ENCODE data around the gene GIT1. TPM values are rescaled to one million over a fixed set of nuclear protein-coding genes. Genes with fewer than 3 reads are reported as not detected.

Gene GIT1
- total and polyA plus RNA-seq, 2 of the 13 experiments (the other 11 are each of a cell fraction or from before 2014, with no cell fraction given) = 14.2 to 30.8 TPM

DNA sequence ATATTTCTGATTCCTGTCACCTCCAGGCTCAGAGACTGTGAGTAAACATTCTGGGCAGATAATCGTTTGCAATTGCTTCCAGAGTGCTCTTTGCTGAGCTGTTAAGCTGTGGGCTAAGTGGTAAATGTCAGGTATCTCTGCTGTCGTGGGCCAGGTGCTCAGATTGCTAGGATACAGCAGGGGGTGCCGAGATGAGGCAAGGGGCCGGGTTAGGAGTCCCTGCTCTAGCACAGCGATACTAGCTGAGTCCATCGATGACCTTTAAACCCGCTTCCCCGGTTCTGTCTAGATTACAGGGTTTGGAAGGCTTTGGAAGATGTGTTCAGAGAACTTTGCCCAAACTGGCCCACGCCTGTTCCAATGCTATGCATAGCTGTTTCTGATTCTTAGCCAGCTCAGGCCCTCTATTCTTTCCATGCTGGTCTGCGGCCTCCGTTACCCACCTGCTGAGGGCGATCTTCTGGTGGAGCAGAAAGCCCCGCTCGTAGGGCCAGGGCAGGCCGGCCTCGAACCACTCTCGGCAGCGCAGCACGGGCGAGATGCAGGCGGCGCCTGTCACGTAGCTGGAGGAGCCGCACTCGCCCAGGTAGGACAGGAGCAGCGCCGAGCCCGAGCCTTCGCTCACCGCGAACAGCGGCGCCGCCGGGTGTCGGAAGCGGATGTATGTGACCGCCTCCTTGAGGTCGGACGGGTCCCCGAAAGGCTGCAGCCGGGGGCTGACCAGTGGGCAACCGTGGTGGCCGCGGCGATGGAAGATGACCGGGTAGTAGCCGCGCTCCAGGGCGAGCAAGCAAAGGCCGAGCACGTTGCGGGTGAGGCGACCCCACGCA lies 23.6 kb downstream of the GIT1 start (continued):
- TF ChIP-seq TSC22D2 (CRISPR knock-in tag; IDR thresholded peaks at IDR 0.05; ENCODE audit: borderline replicate concordance) = no peak
- TF ChIP-seq, protein P1, sequence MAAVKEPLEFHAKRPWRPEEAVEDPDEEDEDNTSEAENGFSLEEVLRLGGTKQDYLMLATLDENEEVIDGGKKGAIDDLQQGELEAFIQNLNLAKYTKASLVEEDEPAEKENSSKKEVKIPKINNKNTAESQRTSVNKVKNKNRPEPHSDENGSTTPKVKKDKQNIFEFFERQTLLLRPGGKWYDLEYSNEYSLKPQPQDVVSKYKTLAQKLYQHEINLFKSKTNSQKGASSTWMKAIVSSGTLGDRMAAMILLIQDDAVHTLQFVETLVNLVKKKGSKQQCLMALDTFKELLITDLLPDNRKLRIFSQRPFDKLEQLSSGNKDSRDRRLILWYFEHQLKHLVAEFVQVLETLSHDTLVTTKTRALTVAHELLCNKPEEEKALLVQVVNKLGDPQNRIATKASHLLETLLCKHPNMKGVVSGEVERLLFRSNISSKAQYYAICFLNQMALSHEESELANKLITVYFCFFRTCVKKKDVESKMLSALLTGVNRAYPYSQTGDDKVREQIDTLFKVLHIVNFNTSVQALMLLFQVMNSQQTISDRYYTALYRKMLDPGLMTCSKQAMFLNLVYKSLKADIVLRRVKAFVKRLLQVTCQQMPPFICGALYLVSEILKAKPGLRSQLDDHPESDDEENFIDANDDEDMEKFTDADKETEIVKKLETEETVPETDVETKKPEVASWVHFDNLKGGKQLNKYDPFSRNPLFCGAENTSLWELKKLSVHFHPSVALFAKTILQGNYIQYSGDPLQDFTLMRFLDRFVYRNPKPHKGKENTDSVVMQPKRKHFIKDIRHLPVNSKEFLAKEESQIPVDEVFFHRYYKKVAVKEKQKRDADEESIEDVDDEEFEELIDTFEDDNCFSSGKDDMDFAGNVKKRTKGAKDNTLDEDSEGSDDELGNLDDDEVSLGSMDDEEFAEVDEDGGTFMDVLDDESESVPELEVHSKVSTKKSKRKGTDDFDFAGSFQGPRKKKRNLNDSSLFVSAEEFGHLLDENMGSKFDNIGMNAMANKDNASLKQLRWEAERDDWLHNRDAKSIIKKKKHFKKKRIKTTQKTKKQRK (IDR thresholded peaks at IDR 0.05; ENCODE audit: low read length) = no peak
- TF ChIP-seq, protein P2, sequence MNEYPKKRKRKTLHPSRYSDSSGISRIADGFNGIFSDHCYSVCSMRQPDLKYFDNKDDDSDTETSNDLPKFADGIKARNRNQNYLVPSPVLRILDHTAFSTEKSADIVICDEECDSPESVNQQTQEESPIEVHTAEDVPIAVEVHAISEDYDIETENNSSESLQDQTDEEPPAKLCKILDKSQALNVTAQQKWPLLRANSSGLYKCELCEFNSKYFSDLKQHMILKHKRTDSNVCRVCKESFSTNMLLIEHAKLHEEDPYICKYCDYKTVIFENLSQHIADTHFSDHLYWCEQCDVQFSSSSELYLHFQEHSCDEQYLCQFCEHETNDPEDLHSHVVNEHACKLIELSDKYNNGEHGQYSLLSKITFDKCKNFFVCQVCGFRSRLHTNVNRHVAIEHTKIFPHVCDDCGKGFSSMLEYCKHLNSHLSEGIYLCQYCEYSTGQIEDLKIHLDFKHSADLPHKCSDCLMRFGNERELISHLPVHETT (CRISPR knock-in tag; conservative IDR thresholded peaks at IDR 0.05) = no peak
- no peak for TF ChIP-seq ZNF225 (CRISPR knock-in tag; IDR thresholded peaks at IDR 0.05)
- TF ChIP-seq ZNF282 (IDR thresholded peaks at IDR 0.05; ENCODE audit: partially characterized antibody) = no peak
- TF ChIP-seq ZNF792 (CRISPR knock-in tag; IDR thresholded peaks at IDR 0.05) = 0 out of 2 replicates have a peak, but pooled peaks have one; percentile 10
- no peak for TF ChIP-seq SALL2 (CRISPR knock-in tag; IDR thresholded peaks at IDR 0.05)
- no peak for TF ChIP-seq IRX3 (CRISPR knock-in tag; IDR thresholded peaks at IDR 0.05; ENCODE audit: borderline replicate concordance, low read depth)
- TF ChIP-seq, protein P3, sequence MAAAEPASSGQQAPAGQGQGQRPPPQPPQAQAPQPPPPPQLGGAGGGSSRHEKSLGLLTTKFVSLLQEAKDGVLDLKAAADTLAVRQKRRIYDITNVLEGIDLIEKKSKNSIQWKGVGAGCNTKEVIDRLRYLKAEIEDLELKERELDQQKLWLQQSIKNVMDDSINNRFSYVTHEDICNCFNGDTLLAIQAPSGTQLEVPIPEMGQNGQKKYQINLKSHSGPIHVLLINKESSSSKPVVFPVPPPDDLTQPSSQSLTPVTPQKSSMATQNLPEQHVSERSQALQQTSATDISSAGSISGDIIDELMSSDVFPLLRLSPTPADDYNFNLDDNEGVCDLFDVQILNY (CRISPR knock-in tag; conservative IDR thresholded peaks at IDR 0.05) = no peak
- TF ChIP-seq SPEN (CRISPR knock-in tag; IDR thresholded peaks at IDR 0.05; ENCODE audit: low read depth) = 0 out of 2 replicates have a peak, but pooled peaks have one; percentile 2
- TF ChIP-seq SNAPC2 (CRISPR knock-in tag; IDR thresholded peaks at IDR 0.05) = 0 out of 2 replicates have a peak, but pooled peaks have one; percentile 42
- TF ChIP-seq, protein P4, sequence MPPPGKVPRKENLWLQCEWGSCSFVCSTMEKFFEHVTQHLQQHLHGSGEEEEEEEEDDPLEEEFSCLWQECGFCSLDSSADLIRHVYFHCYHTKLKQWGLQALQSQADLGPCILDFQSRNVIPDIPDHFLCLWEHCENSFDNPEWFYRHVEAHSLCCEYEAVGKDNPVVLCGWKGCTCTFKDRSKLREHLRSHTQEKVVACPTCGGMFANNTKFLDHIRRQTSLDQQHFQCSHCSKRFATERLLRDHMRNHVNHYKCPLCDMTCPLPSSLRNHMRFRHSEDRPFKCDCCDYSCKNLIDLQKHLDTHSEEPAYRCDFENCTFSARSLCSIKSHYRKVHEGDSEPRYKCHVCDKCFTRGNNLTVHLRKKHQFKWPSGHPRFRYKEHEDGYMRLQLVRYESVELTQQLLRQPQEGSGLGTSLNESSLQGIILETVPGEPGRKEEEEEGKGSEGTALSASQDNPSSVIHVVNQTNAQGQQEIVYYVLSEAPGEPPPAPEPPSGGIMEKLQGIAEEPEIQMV (CRISPR knock-in tag; IDR thresholded peaks at IDR 0.05; ENCODE audit: low read depth) = no peak
- TF ChIP-seq JUN (CRISPR knock-in tag; IDR thresholded peaks at IDR 0.05) = no peak
- no peak for TF ChIP-seq HDAC6 (IDR thresholded peaks at IDR 0.05; ENCODE audit: low read depth, low read length)
- TF ChIP-seq, protein P5, sequence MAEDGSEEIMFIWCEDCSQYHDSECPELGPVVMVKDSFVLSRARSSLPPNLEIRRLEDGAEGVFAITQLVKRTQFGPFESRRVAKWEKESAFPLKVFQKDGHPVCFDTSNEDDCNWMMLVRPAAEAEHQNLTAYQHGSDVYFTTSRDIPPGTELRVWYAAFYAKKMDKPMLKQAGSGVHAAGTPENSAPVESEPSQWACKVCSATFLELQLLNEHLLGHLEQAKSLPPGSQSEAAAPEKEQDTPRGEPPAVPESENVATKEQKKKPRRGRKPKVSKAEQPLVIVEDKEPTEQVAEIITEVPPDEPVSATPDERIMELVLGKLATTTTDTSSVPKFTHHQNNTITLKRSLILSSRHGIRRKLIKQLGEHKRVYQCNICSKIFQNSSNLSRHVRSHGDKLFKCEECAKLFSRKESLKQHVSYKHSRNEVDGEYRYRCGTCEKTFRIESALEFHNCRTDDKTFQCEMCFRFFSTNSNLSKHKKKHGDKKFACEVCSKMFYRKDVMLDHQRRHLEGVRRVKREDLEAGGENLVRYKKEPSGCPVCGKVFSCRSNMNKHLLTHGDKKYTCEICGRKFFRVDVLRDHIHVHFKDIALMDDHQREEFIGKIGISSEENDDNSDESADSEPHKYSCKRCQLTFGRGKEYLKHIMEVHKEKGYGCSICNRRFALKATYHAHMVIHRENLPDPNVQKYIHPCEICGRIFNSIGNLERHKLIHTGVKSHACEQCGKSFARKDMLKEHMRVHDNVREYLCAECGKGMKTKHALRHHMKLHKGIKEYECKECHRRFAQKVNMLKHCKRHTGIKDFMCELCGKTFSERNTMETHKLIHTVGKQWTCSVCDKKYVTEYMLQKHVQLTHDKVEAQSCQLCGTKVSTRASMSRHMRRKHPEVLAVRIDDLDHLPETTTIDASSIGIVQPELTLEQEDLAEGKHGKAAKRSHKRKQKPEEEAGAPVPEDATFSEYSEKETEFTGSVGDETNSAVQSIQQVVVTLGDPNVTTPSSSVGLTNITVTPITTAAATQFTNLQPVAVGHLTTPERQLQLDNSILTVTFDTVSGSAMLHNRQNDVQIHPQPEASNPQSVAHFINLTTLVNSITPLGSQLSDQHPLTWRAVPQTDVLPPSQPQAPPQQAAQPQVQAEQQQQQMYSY (CRISPR knock-in tag; IDR thresholded peaks at IDR 0.05) = no peak
